Measurements from ENCODE around the gene TXK.
"Not testable (repeated sequence)": the region's sequence is repeated elsewhere in the genome, so short reads cannot be mapped to it uniquely, and the experiment has no call there.

Gene TXK

DNA sequence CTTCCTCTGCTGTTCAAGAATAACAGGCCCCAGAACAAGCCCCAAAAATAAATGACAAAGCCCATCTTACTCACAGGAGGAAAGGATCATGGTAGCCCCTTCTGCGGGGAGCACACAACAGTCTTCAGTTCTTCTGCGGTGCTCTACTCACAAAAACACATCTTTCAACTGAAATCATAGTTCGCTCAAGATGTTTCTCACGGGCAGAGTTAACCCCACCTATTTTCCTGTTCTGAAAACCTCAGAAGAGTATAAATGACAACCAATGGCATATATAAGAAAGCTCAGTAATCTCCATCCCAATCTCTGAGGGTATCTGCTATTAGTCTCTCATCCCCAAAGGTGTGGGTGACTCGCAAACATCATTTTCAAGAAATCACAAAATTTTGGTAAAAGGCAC, at the start of gene TXK:
TXK (minus strand) TSS at position 170 of the 400 bp plus-strand sequence; CDS start at position 90, 80 bp downstream.
- no peak for DNase-seq (ENCODE audit: low read depth in 3 of 3)

DNA sequence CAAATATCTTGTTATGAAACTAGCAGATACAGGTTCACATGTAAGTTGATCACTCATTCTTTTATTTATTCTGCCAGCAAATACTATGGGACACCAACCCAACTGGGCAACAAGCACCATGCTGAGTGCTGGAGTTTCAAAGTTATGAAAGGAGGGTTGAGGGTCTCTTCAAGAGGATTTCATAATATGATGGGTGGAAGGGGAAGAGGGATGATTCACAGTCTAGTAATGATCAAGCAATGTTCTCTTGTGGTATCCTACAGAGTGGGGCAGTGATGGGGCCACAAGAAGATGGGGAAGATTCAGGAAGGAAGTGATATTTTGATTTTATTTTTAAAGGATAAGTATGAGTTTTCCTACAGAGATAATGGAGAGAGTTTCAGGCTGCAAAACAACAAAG, 46.2 kb upstream of the TXK start:
- no peak for DNase-seq (ENCODE audit: low read depth in 3 of 3)

DNA sequence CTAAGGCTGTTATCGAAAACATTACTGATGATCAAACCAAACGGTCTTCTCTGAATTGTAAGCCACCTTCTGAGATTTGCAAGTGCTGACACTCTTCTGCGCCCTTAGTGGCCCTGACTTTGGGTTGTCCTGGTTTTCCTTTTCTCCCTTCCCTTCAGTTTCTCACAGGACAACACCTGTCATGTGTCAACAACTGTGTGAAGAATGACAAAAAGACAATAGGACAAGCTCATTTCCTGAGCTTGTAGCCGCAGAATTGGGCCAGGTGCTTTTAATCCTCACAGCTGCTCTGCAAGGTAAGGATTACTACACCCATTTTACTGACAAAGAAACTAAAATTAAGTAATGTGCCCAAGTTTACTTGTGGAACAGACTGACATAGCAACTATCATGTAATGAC, 44.9 kb upstream of the TXK start:
- no peak for DNase-seq (ENCODE audit: low read depth in 3 of 3)

DNA sequence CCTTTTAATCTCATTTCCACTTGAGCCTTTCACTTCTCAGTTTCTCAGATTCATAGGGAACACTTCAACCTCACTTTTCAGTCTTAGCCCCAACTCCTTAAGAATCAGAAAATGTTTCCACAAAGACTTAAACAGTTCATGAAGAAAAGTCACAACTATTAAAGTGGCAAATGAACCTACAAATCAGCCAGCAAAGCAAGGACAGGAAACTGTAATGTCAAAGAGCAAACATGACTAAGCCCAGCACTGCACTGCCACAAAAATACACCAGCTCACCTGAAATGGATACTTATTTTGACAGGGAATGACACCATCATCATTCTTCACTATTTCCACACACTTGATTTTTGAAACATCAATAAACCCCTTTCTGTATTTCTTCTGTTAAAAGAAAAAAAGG, 41.8 kb upstream of the TXK start:
- no peak for DNase-seq (ENCODE audit: low read depth in 3 of 3)

DNA sequence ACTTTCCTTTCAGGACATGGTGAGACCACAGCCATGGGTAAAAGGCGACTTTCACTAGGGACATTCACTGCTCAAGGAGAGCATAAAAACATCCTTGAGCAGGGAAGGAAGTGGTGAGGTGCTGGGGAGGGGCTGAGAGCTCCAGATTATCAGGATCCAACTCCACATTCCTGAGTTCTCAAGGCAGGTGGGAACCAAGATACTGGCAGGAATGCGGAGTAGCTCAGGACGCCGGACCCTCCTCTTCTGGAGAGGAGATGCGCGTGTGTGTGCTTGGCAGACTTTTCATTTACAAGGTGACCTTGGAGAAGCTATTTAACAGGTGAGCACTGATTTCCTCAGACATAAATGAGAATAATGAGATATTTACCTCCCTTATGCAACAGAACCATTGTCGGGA, 41.3 kb upstream of the TXK start:
- DNase-seq (ENCODE audit: low read depth in 3 of 3), result no peak

DNA sequence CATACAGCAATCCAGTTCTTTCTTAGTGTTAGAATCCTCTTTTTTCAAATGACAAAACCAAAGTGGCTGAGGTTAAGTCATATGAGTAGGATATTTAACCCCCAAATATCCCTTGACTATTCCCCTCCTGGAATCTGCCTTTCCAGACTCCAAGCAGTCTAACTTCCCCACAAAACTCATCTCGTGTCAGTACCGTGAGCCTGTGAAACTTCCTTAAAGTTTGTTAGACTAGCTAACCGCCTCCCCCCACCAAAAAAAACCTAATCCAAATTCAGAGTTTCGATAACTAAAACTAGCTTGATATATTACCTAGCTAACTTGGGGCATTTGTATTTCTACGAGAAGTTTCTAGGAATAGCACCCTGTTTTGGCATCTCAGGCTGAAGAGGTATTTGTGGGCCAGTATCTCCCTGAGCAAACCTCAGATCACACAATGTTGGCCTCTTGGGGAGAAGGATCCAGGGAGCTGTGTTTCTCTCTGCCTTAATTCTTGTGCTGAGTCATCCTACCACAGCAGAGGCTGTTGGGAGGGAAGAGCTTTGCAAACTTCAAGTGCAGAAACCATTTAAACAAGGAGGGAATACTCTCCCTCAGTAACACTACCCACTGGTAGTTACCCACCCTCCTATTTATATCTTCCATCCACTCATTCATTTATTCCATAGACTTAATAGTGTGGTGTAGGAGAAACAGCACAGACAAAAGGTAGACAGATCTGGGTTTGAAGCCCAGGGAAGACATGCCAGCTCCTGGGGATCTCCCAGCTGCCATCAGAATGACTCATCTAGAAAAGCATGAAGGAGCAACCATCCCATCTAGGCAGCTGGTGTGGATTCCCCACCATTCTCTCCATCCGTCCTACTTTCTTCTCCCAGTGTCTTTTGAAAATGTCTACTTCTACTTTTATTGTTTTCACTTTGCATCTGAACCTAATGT, 39.3 kb upstream of the TXK start:
- DNase-seq (ENCODE audit: low read depth in 3 of 3), result no peak

DNA sequence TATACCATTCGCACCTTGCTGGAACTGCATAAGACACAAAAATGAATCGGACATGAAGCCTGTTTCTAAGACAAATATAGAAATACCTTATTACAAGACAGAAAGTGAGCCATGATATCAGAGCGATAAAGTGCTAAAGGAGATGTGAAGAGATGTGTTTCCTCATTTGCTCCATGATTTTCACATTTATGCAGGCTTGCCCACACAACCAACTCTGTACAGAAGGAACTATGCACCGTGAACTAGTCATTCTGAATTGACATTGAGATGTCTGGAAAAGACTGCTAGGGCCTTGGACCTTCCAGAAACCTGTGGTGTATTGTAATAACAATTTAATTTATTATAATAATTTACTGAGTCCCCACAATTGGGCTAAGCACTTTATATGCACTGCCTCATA, 38.6 kb upstream of the TXK start:
- no peak for DNase-seq (ENCODE audit: low read depth in 3 of 3)

DNA sequence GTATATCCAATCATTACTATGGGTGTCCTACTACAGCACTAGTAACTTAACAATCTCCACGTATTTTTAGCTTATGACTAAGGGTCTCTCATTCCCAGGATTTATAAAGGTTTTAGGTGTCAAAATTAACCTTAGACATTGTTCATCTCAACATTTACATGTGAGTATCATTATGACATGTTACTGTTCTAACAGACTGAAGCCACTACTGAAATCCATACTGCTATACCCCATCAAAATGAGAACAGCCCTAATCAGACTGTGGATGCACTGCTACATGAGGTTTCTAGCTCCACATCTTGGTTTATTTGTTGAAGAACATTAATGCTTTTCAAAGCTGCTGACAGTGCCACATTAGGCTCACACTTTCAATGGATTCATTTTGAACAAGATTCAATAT, 35.6 kb upstream of the TXK start:
- no peak for DNase-seq (ENCODE audit: low read depth in 3 of 3)

DNA sequence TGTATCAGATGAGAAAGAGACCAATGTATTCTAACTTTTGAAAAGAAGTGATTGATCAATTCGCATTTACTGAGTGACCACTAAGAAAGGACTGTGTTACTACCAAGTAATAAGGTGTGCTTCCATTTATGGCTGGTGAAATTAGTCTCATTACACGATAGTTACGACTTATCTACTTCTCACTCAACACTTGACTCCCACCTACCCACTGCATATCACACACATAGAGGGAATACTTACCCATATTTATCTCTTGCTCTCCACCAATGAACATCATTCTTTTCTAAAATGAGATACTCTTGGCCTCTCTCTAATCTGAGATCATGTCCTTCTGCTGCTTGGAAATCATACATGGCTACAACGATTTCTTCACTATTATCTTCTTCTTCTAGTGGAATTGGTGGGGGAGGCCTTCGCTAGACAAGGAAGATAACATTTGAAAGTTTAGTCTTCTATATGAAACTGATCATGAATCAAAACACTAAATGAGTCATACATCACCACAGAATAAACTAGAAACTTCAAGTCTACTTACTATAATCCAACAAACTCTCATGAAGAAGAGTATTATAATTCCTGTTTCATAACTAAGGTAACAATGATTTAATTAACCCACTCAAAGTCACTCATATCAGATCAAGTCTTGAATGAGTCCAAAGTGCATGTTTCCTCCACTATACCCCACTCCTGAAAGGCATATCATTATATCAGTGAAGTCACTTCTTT, 33.7 kb upstream of the TXK start:
- DNase-seq (ENCODE audit: low read depth in 3 of 3), result no peak

DNA sequence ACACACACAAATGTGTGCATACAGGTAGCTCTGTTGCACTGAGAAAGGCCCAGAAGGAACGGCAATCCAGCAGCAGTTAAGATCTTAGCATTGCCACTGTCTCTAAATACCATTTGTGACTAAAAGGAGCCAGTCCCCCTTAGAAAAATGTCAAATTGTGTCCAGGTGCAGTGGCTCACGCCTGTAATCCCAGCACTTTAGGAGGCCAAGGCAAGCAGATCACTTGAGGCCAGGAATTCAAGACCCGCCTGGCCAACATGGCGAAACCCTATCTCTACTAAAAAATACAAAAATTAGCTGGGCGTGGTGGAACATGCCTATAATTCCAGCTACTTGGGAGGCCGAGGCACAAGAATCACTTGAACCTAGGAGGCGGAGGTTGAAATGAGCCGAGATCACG, 30.5 kb upstream of the TXK start:
- DNase-seq (ENCODE audit: low read depth in 3 of 3), result not testable (repeated sequence)

DNA sequence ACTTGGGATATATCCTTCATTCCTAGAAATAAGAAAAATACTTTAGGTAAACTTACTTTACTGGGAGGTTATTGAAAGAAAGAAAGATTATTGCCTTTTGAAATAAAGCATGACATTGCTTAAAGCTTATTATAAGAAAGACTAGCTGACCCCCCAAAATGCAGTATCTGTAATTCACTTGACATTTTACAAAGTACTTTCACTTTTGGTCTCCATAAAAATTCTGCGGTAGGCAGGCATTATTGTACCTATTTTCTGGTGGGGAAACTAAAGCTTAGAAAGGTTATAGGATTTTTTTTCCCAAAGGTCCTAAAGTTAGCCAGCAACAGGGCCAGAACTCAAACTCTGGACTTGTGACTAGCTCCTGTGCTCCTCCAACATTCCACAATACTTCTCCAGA, 29.7 kb upstream of the TXK start:
- no peak for DNase-seq (ENCODE audit: low read depth in 3 of 3)

DNA sequence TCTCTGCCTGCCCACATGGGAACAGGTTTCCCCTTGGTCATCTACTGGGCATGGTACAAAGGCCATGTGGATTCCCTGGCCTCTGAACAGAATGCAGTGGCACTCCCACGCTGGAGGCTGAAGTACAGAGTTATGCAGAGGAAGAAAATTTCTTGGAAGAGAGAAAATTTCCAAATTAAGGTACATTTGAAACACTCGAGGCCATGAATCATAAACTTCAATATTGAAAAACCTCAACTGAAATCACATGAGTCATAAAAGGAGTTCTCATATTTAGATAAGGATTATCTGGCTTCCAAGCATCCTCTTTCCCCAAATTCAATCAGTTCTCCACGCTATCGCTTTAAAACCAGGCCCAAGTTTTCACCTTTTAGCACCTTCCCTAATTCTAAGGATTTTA, 28.1 kb upstream of the TXK start:
- DNase-seq (ENCODE audit: low read depth in 3 of 3), result no peak

DNA sequence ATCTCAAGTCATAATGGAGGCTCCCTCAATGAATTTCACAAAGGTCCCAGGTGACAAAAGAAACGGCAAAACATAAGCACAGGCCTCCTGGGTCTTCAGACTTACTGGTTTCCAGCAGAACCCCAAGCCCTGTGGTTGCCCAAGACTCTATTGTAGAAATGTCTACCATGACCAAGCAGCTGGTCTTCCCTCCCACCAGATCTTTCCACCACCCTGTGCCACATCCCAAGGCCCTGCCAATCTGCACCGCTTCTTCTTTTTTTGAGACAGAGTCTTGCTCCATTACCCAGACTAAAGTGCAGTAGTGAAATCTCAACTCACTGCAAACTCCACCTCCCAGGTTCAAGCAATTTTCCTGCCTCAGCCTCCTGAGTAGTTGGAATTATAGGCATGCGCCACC, 23.2 kb upstream of the TXK start:
- no peak for DNase-seq (ENCODE audit: low read depth in 3 of 3)

DNA sequence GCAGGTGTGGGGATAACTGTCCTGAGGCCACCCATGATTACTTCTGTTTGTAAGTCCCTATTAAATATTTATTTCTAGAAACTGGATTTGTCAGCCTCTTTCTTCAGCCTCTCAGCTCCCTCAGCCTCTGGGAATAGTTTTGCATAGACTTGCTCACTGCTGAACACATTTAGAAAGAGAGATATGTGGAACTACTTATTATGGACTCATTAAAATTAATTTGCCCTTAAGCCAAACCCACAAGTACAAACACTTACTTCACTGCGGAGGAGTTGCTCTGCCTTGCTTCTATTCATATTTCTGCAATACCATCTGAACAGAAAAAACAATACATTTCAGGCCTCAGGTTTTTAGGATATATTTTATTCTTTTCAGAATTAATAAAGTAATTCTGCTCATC, 22.4 kb upstream of the TXK start:
- no peak for DNase-seq (ENCODE audit: low read depth in 3 of 3)

DNA sequence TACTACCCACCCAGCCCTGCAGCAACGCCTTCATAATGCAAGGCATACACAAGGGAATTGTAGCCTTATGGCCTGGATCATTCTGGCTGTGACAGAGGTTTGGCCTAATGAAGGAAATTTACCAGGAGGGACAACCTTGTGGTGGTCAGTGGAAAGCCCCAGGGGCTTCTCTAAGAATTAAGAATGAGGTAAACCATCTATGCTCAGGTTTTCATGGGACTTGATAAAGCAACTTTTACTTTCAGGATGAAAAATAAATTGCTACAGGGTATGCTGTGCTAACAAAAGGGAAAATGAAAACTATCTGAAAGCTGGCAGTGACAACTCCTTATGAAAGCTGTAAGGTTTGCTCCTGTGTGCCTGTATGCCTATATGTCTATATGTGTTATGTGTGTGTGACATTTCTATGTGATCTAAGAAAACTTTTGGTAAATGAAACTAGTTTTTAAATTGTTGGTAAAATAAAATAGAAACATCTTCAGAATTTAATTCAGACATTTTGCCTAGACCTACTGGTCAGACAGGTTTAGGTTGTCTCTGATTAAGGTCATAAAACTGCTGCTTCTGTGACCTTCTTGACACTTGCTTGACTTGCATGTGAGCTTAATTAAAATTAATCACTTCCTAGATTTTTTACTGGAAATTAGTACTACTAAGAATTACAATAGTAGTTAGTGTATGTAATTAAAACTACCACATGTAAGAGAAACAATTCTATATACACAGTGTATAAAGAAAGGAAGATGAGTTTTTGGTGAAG, 19.9 kb upstream of the TXK start:
- no peak for DNase-seq (ENCODE audit: low read depth in 3 of 3)

DNA sequence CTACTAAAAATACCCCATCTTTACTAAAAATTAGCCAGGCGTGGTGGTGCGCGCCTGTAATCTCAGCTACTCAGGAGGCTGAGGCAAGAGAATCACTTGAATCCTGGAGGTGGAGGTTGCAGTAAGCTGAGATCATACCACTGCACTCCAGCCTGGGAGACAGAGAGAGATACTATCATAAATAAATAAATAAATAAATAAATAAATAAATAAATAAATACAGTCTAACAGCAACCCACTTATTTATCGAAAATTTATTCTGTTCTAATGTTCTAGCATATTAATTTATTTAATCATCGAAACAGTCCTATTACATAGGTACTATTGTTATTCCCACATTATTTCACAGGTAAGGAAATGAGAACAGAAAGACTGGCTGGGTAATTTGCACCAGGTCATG, 18.2 kb upstream of the TXK start:
- no peak for DNase-seq (ENCODE audit: low read depth in 3 of 3)

DNA sequence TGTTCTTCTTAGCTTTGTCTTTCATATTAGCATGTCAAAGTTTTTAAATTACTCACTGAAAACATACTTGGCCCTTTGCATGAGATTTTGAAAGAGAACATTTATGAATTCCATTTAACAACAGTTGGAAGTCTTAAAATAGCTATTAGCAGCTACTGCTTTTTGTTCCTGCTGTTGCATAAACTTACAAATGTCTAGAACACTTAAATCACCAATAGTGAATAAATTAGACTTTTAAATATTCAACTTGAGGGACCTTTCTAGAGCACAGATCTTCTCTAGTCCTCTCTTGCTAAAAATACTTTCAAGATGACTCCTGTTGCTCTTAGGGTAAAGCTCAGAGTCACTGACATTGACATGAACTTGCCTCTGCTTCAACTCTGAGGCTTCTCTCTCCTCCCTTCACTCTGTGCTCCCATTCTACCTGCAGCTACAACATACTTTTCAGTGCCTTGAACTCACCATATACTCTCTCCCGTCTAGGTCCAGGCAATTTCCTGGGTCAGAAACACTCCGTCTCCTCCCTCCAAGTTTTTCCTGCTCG, 15.8 kb upstream of the TXK start:
- no peak for DNase-seq (ENCODE audit: low read depth in 3 of 3)

DNA sequence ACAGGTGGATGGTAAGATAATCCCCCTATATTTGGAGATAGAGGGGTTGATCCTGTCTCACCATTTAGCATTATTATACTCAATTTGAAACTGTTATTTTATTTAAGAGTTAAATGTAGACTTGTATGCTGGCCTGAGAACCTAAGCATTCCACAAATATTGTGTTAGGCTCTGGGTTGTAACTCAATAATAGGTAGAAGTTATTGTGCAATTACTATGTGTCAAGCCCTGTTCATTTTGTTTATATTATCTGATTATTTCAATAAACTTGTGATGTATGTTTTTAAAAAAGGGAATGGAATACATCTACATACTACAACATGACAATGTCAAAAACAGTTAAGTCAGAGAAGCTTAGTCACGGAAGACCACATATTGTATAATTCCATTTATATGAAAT, 13.6 kb upstream of the TXK start:
- no peak for DNase-seq (ENCODE audit: low read depth in 3 of 3)

DNA sequence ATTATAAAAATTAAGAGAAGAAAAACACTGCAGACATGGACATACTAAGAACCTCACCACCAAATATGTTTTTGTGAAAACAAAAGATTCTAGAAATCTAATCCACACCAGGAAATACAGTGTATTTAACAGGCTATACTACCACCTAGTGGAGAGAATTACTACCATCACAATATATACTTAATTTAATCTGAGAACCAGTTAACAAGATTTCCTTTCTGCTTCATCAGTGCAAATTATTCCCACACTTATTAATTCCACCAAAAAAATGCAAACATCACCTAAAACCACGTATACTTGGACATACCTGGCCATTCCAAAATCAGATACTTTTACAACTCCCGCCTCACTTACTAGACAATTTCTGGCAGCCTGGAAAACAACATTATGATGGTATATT, 7.0 kb upstream of the TXK start:
- DNase-seq (ENCODE audit: low read depth in 3 of 3), result no peak

DNA sequence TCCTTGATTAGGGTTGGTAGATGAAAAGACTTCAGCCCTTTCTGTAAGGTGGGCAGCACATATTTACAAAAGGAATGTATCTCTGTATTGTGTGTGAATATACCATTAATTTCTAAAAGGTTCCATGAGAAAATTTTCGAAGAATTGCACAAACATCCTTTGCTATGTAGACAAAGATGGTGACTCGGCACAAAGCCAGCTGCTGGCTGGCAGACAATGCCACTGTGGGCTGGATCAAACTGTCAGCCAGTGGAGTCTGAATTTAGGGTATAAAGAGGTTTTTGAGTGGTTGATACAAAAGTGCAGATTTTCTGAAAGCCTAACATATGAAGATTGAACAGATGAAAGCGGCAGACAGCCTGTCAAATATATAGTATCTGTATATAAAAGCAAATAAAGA, 5.6 kb upstream of the TXK start:
- peak in 1 of 3 experiments; percentile 20 for DNase-seq (ENCODE audit: low read depth in 3 of 3)

DNA sequence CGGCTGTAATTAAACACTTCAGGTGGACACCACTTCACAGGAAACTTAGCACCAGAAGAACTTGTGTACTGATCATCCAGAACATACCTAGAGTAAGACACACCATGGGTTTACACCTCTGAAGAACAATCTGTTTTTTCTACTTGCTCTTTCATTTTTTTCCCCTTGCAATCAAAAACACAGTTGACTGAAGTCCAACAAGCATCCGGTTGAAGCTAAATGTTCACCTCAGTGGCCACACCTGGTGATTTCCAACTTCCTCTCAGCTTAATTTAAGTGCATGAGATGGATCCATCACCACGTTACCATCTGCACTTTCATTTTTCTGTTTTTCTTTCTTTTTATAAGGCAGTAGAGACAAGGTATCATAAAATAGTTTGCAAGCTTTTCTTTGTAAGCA, 4.9 kb upstream of the TXK start:
- no peak for DNase-seq (ENCODE audit: low read depth in 3 of 3)

DNA sequence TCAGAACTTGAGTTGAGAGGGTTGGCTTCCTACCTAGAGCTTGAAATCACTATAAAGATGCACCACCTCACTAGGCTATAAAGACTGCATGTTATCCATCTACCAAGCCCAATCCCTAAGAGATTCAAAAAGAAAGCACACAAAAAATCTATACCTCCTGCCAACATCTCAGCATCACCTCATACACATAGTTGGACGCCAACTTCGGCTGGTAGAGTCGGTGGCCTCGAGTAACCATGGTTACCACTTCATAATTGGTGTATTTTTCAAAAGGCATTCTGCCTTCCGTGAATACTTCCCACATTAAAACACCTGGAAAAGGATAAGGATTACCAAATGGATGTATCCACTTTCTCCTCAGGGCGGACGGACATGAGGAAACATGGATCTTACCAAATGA, 4.5 kb upstream of the TXK start:
- no peak for DNase-seq (ENCODE audit: low read depth in 3 of 3)

Data from stimulated activated CD4-positive, alpha-beta T cell treated with anti-CD3 and anti-CD28 coated beads, TNF-alpha, amount 100 ng/mL, for 4 hours (primary cell).